ENCODE data around the gene MKLN1.

The MKLN1 gene

DNA sequence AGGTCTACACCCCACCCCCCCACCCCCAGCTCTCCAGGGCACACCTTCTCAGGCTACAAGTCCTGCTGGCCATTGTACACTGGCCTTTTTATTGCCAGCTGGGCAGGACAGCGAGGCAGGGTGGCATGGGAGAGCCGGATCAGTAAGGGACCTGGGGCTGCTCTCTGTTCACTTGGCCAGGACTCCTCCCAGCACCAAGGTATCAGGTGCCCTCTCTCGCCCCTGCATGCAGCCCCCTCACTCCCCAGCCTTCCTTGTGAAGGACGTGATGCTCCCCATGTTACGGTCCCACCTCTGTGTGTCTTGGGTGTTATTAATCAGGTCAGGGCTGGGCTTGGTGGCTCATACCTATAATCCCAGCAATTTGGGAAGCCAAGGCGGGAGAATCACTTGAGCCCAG, 202.5 kb downstream of the MKLN1 start:
- Histone ChIP-seq H3K27me3 (ENCODE audit: low read length) (no peaks in the 10 kb centered on the region), H3K79me2 (ENCODE audit: insufficient read depth, low read length) (no peaks in the 10 kb centered on the region), H3K4me2 (ENCODE audit: low read depth, low read length, poor library complexity, severe bottlenecking) (no peak overlapping the region), H3F3A (ENCODE audit: insufficient read depth) (no peaks in the 10 kb centered on the region), H3K9me3 (ENCODE audit: insufficient read depth, low read length) (no peaks in the 10 kb centered on the region), H3K9ac (ENCODE audit: low read length) (no peak overlapping the region), H3K9me2 (replicated peaks; ENCODE audit: insufficient read depth, low read length) (no peaks in the 10 kb centered on the region), H3K27ac (ENCODE audit: low read depth, low read length) (no peak overlapping the region), H3K36me3 (ENCODE audit: low read length) (no peaks in the 10 kb centered on the region), H2AFZ (ENCODE audit: low read depth, low read length, severe bottlenecking) (no peak overlapping the region), H3K4me3 (ENCODE audit: insufficient read depth, low read length, poor library complexity, severe bottlenecking) (no peak overlapping the region), H4K20me1 (ENCODE audit: low read depth, low read length) (no peaks in the 10 kb centered on the region)
- no peak for TF ChIP-seq EZH2phosphoT487 (conservative IDR thresholded peaks at IDR 0.05; ENCODE audit: low read length)
- TF ChIP-seq, protein P1, sequence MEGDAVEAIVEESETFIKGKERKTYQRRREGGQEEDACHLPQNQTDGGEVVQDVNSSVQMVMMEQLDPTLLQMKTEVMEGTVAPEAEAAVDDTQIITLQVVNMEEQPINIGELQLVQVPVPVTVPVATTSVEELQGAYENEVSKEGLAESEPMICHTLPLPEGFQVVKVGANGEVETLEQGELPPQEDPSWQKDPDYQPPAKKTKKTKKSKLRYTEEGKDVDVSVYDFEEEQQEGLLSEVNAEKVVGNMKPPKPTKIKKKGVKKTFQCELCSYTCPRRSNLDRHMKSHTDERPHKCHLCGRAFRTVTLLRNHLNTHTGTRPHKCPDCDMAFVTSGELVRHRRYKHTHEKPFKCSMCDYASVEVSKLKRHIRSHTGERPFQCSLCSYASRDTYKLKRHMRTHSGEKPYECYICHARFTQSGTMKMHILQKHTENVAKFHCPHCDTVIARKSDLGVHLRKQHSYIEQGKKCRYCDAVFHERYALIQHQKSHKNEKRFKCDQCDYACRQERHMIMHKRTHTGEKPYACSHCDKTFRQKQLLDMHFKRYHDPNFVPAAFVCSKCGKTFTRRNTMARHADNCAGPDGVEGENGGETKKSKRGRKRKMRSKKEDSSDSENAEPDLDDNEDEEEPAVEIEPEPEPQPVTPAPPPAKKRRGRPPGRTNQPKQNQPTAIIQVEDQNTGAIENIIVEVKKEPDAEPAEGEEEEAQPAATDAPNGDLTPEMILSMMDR (IDR thresholded peaks at IDR 0.05; ENCODE audit: insufficient read depth, low read length, poor library complexity, severe bottlenecking) = no peak

DNA sequence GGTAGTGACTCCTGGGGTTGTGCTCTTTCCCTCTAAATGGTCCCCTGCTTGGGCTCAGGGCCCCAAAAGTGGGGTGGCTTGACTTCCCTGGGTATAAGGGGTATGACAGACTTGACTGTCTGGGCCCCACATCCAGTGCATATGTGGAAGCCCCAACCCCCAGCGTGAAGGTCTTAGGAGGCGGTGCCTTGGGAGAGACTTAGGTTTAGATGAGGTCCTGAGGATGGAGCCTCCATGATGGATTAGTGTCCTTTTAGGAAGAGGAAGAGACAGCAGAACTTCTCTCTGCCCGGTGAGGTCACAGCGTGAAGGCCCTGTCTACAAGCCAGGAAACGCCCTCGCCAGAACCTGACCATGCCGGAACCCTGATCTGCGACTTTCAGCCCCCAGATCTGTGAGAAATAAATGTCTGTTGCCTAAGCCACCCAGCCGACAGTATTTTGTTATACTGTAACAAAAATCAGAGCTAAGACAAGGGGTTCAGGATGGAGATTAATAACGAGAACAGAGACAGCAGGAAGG, 205.0 kb downstream of the MKLN1 start:
- Histone ChIP-seq H3K27me3 (ENCODE audit: low read length) (no peaks in the 10 kb centered on the region), H4K20me1 (ENCODE audit: low read depth, low read length) (no peaks in the 10 kb centered on the region), H3K9me2 (replicated peaks; ENCODE audit: insufficient read depth, low read length) (no peaks in the 10 kb centered on the region), H3K36me3 (ENCODE audit: low read length) (no peaks in the 10 kb centered on the region), H3F3A (ENCODE audit: insufficient read depth) (no peaks in the 10 kb centered on the region), H3K9me3 (ENCODE audit: insufficient read depth, low read length) (no peaks in the 10 kb centered on the region), H3K79me2 (ENCODE audit: insufficient read depth, low read length) (no peaks in the 10 kb centered on the region), H3K9ac (ENCODE audit: low read length) (no peak overlapping the region), H3K27ac (ENCODE audit: low read depth, low read length) (no peak overlapping the region), H3K4me3 (ENCODE audit: insufficient read depth, low read length, poor library complexity, severe bottlenecking) (no peak overlapping the region), H2AFZ (ENCODE audit: low read depth, low read length, severe bottlenecking) (no peak overlapping the region), H3K4me2 (ENCODE audit: low read depth, low read length, poor library complexity, severe bottlenecking) (no peak overlapping the region)
- TF ChIP-seq EZH2phosphoT487 (conservative IDR thresholded peaks at IDR 0.05; ENCODE audit: low read length) = no peak
- TF ChIP-seq, protein P1 (IDR thresholded peaks at IDR 0.05; ENCODE audit: insufficient read depth, low read length, poor library complexity, severe bottlenecking) = no peak

- Histone ChIP-seq H3K27ac (ENCODE audit: low read depth, low read length) (no peak overlapping the region), H3K9me3 (ENCODE audit: insufficient read depth, low read length) (no peaks in the 10 kb centered on the region), H3K9me2 (replicated peaks; ENCODE audit: insufficient read depth, low read length) (no peaks in the 10 kb centered on the region), H4K20me1 (ENCODE audit: low read depth, low read length) (no peaks in the 10 kb centered on the region), H3K9ac (ENCODE audit: low read length) (no peak overlapping the region), H3K36me3 (ENCODE audit: low read length) (no peaks in the 10 kb centered on the region), H3F3A (ENCODE audit: insufficient read depth) (no peaks in the 10 kb centered on the region), H3K79me2 (ENCODE audit: insufficient read depth, low read length) (no peaks in the 10 kb centered on the region), H3K4me3 (ENCODE audit: insufficient read depth, low read length, poor library complexity, severe bottlenecking) (no peak overlapping the region), H2AFZ (ENCODE audit: low read depth, low read length, severe bottlenecking) (no peak overlapping the region), H3K27me3 (ENCODE audit: low read length) (no peaks in the 10 kb centered on the region), H3K4me2 (ENCODE audit: low read depth, low read length, poor library complexity, severe bottlenecking) (no peak overlapping the region)
- TF ChIP-seq EZH2phosphoT487 (conservative IDR thresholded peaks at IDR 0.05; ENCODE audit: low read length) = no peak
- TF ChIP-seq, protein P1 (IDR thresholded peaks at IDR 0.05; ENCODE audit: insufficient read depth, low read length, poor library complexity, severe bottlenecking) = no peak
Observed at GRCh38 chr7:131533151-131533559, 205.5 kb downstream of the MKLN1 start.

Measured in SU-DHL-6 (cell line).